ENCODE data around the gene CSGALNACT2. TPM values are rescaled to one million over a fixed set of nuclear protein-coding genes. Genes with fewer than 3 reads are reported as not detected.

The CSGALNACT2 gene
- total and polyA plus RNA-seq, 2 of the 13 experiments (the other 11 are each of a cell fraction or from before 2014, with no cell fraction given), result 3.3 to 7.1 TPM

DNA sequence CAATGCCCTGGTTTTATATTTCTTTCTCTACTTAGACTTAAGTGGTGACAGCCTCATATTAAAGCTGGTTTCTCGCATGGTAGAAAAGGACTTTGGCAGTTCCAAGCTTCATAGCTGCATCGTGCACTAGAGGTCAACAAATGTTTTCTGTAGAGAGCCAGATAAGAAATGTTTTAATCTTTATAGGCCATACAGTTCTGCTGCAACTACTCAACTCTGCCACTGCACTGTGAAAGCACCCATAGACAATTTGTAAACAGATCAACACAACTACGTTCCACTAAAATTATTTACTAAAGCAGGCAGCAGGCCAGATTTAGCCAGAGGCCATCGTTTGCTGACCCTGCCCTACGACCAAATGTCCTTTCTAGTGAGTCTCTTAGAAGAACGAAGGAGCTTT lies 36.7 kb downstream of the CSGALNACT2 start:
- in situ Hi-C loops (cut with HindIII; ENCODE audit: extremely low pct_ligation_motif_present, low pct_unique_long_range_greater_than_20kb), result no loop called here
- H3K27me3 ChIP-seq (ENCODE audit: control insufficient read depth in 1 of 2, insufficient read depth in 2 of 2, low read length in 2 of 2), result no peaks in the 10 kb centered on the region; a peak in 1 of 5 replicates
- no peak for ATAC-seq
- H3K4me3 ChIP-seq (replicated peaks in 1 of 3; ENCODE audit: insufficient read depth in 1 of 3, low read depth in 2 of 3, low read length in 3 of 3), result no peak overlapping the region
- no peaks in the 10 kb centered on the region for H3K9me3 ChIP-seq (ENCODE audit: low read length)
- FAIRE-seq, result no peak
- 71% methylated on average over 6 of the region's 6 CpGs for WGBS (ENCODE audit: low lambda C conversion rate)
- H3K79me2 ChIP-seq (ENCODE audit: insufficient read depth, low read length), result no peaks in the 10 kb centered on the region
- ChIA-PET POLR2A (no interaction called here), CTCF (ENCODE audit: low intra/inter-chr PET ratio, low total read pairs) (no interaction called here)
- H3K4me1 ChIP-seq (ENCODE audit: insufficient read depth, low read length), result no peaks in the 10 kb centered on the region
- H4K20me1 ChIP-seq (ENCODE audit: insufficient read depth, low read length), result no peaks in the 10 kb centered on the region
- no peak overlapping the region for H3K9ac ChIP-seq (ENCODE audit: insufficient read depth, low read depth, low read length)
- intact Hi-C loops (cut with micrococcal nuclease; ENCODE audit: unreplicated experiment), result no loop called here
- no TSS peak for BruUV-seq (replicated peaks)
- no peak for DNase-seq (ENCODE audit: low spot score)
- no peak overlapping the region for H3K27ac ChIP-seq (ENCODE audit: extremely low read length, insufficient read depth, low read length)
- 0 out of 5 replicates have a peak, but pooled peaks cover 0 to 5% of the 10 kb centered on the region in 2 experiments for H3K36me3 ChIP-seq (replicated peaks in 1 of 2; ENCODE audit: control insufficient read depth in 1 of 2, insufficient read depth in 2 of 2, low read length in 2 of 2)
- H3K4me2 ChIP-seq (ENCODE audit: low read depth, low read length), result no peak overlapping the region
- no peak overlapping the region for H2AFZ ChIP-seq (ENCODE audit: low read length)
- TF ChIP-seq MIXL1 (CRISPR knock-in tag; IDR thresholded peaks at IDR 0.05) (no peak), NCOA5 (CRISPR knock-in tag; IDR thresholded peaks at IDR 0.05) (no peak), PRMT3 (CRISPR knock-in tag; IDR thresholded peaks at IDR 0.05; ENCODE audit: borderline replicate concordance, low read depth) (no peak), HNF4G (IDR thresholded peaks at IDR 0.05; ENCODE audit: borderline replicate concordance, low read depth, low read length) (no peak), HNF4G (CRISPR knock-in tag; IDR thresholded peaks at IDR 0.05; ENCODE audit: borderline replicate concordance, low read depth) (no peak), JARID2 (CRISPR knock-in tag; IDR thresholded peaks at IDR 0.05; ENCODE audit: insufficient replicate concordance) (no peak), ZFP41 (CRISPR knock-in tag; IDR thresholded peaks at IDR 0.05; ENCODE audit: borderline replicate concordance) (no peak), ZNF841 (CRISPR knock-in tag; IDR thresholded peaks at IDR 0.05; ENCODE audit: borderline replicate concordance) (no peak), NFE2L2 (IDR thresholded peaks at IDR 0.05; ENCODE audit: low read length) (no peak), KDM5B (CRISPR knock-in tag; IDR thresholded peaks at IDR 0.05; ENCODE audit: borderline replicate concordance) (no peak), TCF12 (IDR thresholded peaks at IDR 0.05) (no peak), TCF12 (CRISPR knock-in tag; IDR thresholded peaks at IDR 0.05) (no peak), RFX3 (CRISPR knock-in tag; IDR thresholded peaks at IDR 0.05) (no peak), FOXM1 (CRISPR knock-in tag; IDR thresholded peaks at IDR 0.05) (no peak), MTF1 (CRISPR knock-in tag; IDR thresholded peaks at IDR 0.05) (no peak), NFKBIZ (CRISPR knock-in tag; IDR thresholded peaks at IDR 0.05) (no peak), ZNF816 (CRISPR knock-in tag; IDR thresholded peaks at IDR 0.05; ENCODE audit: borderline replicate concordance) (no peak)
- TF ChIP-seq, protein P1, sequence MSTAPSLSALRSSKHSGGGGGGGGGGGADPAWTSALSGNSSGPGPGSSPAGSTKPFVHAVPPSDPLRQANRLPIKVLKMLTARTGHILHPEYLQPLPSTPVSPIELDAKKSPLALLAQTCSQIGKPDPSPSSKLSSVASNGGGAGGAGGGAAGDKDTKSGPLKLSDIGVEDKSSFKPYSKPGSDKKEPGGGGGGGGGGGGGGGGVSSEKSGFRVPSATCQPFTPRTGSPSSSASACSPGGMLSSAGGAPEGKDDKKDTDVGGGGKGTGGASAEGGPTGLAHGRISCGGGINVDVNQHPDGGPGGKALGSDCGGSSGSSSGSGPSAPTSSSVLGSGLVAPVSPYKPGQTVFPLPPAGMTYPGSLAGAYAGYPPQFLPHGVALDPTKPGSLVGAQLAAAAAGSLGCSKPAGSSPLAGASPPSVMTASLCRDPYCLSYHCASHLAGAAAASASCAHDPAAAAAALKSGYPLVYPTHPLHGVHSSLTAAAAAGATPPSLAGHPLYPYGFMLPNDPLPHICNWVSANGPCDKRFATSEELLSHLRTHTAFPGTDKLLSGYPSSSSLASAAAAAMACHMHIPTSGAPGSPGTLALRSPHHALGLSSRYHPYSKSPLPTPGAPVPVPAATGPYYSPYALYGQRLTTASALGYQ (CRISPR knock-in tag; IDR thresholded peaks at IDR 0.05), result no peak
- TF ChIP-seq, protein P2, sequence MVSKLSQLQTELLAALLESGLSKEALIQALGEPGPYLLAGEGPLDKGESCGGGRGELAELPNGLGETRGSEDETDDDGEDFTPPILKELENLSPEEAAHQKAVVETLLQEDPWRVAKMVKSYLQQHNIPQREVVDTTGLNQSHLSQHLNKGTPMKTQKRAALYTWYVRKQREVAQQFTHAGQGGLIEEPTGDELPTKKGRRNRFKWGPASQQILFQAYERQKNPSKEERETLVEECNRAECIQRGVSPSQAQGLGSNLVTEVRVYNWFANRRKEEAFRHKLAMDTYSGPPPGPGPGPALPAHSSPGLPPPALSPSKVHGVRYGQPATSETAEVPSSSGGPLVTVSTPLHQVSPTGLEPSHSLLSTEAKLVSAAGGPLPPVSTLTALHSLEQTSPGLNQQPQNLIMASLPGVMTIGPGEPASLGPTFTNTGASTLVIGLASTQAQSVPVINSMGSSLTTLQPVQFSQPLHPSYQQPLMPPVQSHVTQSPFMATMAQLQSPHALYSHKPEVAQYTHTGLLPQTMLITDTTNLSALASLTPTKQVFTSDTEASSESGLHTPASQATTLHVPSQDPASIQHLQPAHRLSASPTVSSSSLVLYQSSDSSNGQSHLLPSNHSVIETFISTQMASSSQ (IDR thresholded peaks at IDR 0.05; ENCODE audit: low read depth), result no peak
- TF ChIP-seq, protein P2 (CRISPR knock-in tag; IDR thresholded peaks at IDR 0.05; ENCODE audit: borderline replicate concordance), result no peak
- TF ChIP-seq, protein P3, sequence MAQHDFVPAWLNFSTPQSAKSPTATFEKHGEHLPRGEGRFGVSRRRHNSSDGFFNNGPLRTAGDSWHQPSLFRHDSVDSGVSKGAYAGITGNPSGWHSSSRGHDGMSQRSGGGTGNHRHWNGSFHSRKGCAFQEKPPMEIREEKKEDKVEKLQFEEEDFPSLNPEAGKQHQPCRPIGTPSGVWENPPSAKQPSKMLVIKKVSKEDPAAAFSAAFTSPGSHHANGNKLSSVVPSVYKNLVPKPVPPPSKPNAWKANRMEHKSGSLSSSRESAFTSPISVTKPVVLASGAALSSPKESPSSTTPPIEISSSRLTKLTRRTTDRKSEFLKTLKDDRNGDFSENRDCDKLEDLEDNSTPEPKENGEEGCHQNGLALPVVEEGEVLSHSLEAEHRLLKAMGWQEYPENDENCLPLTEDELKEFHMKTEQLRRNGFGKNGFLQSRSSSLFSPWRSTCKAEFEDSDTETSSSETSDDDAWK (CRISPR knock-in tag; IDR thresholded peaks at IDR 0.05), result no peak

Data from HepG2 (cell line).